GM23338 (cell line): ENCODE measurements around the gene FABP1.

Experiments used
- CREB1 ChIP-seq: fragments of 250-450 bp; sonication (Bioruptor Pico); IDR thresholded peaks from 2 replicates; pipeline ENCODE4 v1.5.0; 2020; ENCODE audit warnings: low read depth, mild to moderate bottlenecking, moderate library complexity
- CTCF ChIP-seq, 2 experiments: fragments of 200-600 bp in 1 of 2; sonication (generic) in 1 of 2; conservative IDR thresholded peaks; 2 replicates each; pipeline versions ENCODE4 v1.5.1 to v1.6.1; 2016 to 2017; ENCODE audit warnings: antibody characterized with exemption in 2 of 2, low read depth in 2 of 2, mild to moderate bottlenecking in 2 of 2, moderate library complexity in 1 of 2
- ETS1 ChIP-seq: IDR thresholded peaks from 2 replicates; pipeline ENCODE4 v1.6.1; 2016; ENCODE audit warnings: antibody characterized with exemption
- EZH2 ChIP-seq: fragments of 200-600 bp; sonication (generic); IDR thresholded peaks from one replicate; pipeline ENCODE4 v1.8.0; 2017; ENCODE audit warnings: antibody characterized with exemption, mild to moderate bottlenecking, low read depth; ENCODE audit not compliant: unreplicated experiment
- EZH2phosphoT487 ChIP-seq: fragments of 200-600 bp; sonication (generic); IDR thresholded peaks from one replicate; pipeline ENCODE4 v1.8.1; 2018; ENCODE audit warnings: antibody characterized with exemption; ENCODE audit not compliant: unreplicated experiment
- JUNB ChIP-seq: IDR thresholded peaks from one replicate; pipeline ENCODE4 v1.6.1; 2016; ENCODE audit warnings: antibody characterized with exemption; ENCODE audit not compliant: unreplicated experiment
- NANOG ChIP-seq: IDR thresholded peaks from 2 replicates; pipeline ENCODE4 v1.6.1; 2016; ENCODE audit warnings: antibody characterized with exemption, borderline replicate concordance
- POLR2AphosphoS5 ChIP-seq: IDR thresholded peaks from 2 replicates; pipeline ENCODE4 v1.6.1; 2016; ENCODE audit warnings: antibody characterized with exemption, low read depth
- STAT1 ChIP-seq: IDR thresholded peaks from one replicate; pipeline ENCODE4 v1.6.1; 2016; ENCODE audit warnings: antibody characterized with exemption; ENCODE audit not compliant: unreplicated experiment
- ZNF114 ChIP-seq: fragments of 250-450 bp; sonication (Bioruptor Pico); IDR thresholded peaks from 2 replicates; pipeline ENCODE4 v1.5.0; 2020; ENCODE audit warnings: mild to moderate bottlenecking, moderate library complexity
- ZNF331 ChIP-seq: fragments of 250-450 bp; sonication (Bioruptor Pico); IDR thresholded peaks from 2 replicates; pipeline ENCODE4 v1.5.0; 2020; ENCODE audit warnings: low read depth, mild to moderate bottlenecking, moderate library complexity
- ZNF462 ChIP-seq: fragments of 250-450 bp; sonication (Bioruptor Pico); IDR thresholded peaks from 2 replicates; pipeline ENCODE4 v1.5.0; 2020; ENCODE audit warnings: mild to moderate bottlenecking, moderate library complexity
- TF ChIP-seq, protein P1 (sequence below): IDR thresholded peaks from one replicate; pipeline ENCODE4 v1.6.1; 2018; ENCODE audit warnings: antibody characterized with exemption; ENCODE audit not compliant: unreplicated experiment

DNA sequence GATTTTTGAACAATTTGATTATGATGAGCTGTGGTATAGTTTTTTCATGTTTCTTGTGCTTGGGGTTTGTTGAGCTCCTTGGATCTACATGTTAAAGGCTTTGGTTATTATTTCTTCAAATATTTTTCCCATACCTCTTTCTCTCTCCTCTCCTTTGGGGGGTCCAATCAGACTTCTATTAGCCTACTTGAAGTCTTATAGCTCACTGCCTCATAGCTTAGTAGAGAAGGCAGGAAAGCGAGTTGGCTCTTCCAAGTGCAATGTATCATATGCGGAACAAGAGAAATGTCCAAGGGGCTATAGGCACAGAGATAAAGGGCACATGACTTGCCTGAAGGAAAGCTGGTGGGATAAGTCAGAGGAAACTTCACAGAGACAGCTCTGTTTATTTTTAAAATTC lies 14.1 kb upstream of the FABP1 start:
- TF ChIP-seq CTCF (conservative IDR thresholded peaks at IDR 0.05; ENCODE audit: low read depth in 2 of 2) (no peak), POLR2AphosphoS5 (no peak), EZH2 (no peak), JUNB (no peak), EZH2phosphoT487 (no peak), STAT1 (no peak), NANOG (no peak), CREB1 (CRISPR knock-in tag) (no peak), ZNF462 (CRISPR knock-in tag) (no peak), ZNF331 (no peak), ZNF114 (CRISPR knock-in tag) (no peak), ETS1 (no peak)
- TF ChIP-seq, protein P1, sequence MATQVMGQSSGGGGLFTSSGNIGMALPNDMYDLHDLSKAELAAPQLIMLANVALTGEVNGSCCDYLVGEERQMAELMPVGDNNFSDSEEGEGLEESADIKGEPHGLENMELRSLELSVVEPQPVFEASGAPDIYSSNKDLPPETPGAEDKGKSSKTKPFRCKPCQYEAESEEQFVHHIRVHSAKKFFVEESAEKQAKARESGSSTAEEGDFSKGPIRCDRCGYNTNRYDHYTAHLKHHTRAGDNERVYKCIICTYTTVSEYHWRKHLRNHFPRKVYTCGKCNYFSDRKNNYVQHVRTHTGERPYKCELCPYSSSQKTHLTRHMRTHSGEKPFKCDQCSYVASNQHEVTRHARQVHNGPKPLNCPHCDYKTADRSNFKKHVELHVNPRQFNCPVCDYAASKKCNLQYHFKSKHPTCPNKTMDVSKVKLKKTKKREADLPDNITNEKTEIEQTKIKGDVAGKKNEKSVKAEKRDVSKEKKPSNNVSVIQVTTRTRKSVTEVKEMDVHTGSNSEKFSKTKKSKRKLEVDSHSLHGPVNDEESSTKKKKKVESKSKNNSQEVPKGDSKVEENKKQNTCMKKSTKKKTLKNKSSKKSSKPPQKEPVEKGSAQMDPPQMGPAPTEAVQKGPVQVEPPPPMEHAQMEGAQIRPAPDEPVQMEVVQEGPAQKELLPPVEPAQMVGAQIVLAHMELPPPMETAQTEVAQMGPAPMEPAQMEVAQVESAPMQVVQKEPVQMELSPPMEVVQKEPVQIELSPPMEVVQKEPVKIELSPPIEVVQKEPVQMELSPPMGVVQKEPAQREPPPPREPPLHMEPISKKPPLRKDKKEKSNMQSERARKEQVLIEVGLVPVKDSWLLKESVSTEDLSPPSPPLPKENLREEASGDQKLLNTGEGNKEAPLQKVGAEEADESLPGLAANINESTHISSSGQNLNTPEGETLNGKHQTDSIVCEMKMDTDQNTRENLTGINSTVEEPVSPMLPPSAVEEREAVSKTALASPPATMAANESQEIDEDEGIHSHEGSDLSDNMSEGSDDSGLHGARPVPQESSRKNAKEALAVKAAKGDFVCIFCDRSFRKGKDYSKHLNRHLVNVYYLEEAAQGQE: no peak
